ENCODE results near the gene LY6G6D.
"Not testable (repeated sequence)": the region's sequence is repeated elsewhere in the genome, so short reads cannot be mapped to it uniquely, and the experiment has no call there.

The LY6G6D gene

DNA sequence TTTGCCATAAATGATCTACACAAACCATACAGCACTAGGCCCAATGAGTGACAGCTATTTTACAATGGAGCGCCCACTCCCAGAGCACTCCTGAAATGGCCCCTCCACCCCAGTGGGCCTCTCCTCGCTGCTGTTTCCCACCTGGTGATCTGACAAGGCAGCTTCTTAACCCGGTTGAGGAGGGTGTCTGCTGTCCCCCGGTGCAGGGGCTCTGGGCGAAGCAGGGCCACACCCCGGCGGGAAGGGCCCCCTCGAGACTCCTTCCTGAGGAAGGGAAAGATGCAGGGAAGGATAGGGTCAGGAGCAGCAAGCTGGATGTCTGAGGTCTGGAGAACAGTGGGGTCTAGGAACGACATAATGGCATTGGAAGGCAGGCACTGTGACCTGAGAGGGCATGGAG is 22.3 kb upstream of the LY6G6D start:
- no peak for DNase-seq

DNA sequence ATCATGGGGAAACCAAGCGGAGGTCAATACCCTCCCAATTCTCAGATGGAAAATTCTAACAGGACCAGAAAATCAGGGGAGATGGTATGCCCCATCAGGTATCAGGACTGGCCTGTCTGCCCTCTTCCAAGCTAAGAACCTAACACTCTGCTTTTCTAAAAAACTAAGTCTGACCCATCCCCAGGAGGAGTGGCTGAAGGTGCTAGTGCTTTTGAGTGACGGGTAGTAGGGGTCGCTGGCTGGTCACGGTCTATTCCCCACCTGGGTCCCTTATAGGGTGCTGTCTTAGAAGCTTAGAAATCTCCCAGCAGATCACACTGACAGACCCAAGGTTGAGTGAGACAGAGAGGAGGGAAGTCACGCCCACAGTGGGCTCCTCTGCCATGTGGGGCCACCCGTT is 21.6 kb upstream of the LY6G6D start:
- DNase-seq, result no peak

DNA sequence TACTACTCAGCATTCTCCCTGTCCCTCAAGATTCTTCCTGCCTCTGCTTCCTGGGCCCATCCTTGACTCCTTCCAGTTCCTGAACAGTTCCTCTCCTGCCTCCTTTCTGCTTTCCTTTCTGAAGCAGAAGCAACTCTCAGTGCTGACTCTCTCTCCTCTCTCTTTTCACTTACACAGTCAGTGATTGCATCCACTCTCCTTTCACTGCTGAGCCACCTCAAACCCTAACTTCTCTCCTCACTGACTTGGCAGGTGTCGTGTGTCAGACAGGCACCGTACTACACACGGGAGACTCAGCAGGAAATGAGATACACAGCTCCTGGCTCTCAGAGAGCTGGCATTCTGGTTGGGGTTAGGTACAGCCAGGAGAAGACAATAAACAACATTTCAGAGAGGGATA is 17.6 kb upstream of the LY6G6D start:
- DNase-seq, result peak; percentile 36

DNA sequence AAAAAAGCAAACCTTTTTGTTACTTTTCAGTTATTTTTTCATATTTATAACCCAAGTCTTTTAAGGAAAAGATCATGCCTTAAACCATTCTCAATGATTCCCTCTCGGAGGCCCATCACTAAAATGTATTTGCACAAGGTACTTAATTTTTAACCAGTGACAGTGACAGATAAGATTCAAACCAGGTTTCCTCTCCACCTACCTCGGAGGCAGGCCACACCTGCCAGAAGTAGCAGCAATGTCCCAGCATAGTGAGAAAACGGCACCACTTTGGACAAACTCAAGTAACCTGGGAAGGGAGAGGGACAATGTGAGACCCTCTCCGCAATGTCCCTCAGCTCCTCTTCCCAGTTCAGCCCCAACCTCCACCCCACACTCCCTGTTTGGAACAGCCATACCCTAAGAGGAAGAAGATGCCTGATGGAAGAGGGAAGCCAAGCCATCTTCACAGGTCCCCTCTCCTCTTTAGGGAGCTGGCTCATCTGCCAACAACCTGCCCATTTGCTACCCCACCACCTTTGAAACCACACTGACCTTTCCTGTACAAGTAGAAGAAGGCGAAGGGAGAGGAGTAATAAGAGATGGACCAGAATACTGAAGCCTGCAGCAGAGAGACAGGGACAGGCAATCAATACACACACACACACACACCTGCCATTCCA is 14.3 kb upstream of the LY6G6D start:
- no peak for DNase-seq

DNA sequence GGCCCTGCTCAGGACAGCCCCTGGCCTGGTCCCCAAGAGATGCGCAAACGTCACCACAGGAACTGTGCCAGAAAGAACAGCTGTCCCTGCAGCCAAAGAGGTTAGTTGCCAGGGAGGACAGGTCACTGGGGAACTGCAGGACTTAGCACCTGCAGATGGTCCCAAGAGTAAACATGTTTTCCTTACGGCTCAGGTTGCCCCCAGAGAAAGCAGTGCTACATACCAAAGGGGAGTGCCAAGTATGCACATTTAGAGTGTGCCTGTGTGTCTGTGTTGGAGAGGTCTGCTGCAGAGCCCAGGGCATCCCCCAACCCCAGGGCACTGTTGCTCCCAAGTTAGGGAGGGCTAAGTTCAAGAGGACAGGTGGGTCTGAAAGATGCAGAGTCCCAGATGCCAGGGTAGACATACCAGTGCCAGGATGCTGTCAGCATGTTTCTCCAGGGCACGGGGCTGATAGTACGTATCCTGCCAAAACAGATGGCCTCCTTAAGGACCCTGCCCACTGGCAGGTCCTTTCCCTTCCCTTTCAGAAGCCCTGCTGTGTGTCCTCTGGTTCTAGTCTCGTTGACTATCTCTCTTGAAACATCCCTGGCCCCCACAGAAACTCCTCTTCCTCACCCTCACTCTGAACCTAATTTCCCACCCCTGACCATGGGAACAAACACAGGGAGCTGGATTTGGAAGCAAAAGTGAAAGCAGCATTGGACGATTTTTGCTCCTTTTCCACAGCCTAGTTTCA is 13.3 kb upstream of the LY6G6D start:
- no peak for DNase-seq

DNA sequence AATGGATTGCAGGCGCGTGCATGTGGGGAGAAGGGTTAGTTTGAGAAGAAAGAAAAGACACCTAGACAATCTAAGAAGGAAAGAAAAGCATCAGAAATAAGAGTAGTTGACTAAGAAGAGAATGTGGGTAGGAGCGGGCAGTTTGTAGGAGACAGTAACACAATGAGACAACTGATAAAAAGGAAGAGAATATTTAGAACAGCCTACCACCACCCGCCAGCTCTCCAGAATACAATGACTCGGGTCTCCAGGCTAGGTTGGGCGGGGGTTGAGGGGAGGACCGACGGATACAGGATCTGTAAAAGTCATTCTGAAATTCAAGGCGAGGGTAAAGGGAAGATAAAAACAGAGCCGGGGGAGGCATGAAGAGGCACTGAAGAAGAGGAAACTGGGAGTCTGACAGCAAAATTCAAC is 12.7 kb upstream of the LY6G6D start:
- DNase-seq, result peak; percentile 41

DNA sequence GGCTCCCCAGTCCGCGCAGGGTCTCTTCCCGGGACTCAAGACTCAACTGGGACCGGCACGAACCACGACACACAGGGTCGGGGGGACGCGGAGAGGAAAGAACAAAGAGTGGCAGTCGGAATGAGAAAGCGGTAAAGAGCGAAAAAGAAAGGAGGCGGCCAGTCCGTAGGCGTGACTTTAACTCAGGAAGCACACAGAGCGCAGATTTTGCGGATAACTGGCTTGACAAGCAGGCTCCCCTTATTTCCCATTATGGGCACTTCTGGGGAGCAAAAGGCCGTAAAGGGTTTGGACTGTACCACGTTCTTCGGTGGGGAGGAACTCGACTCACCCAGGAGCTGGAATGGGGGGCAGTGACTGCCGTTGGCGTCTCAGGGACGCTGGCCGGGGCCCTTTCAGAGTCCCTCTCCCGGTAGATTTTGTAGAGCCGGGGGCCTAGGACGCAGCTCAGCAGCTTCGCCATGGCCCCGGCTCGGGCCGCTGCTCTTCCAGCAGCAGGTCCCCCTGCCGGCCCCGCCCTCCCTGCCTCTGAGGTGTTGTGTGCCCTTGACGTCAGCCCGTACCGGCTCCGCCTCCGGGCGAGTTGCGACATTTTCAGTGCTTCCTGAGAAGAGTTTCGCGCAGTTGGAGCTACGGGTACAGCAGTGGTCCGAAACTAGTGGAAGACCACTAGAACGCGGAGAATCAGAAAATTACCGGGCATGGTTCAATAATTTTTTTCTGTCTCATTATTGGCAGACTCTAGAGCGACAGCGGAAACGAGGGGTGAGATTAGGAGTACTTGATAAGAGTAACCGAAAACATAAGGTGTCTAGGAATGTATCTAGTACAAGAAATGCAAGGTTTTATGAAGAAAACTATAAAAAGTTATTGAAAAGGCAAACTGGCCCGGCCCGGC is 12.1 kb upstream of the LY6G6D start, which contains the start of gene ABHD16A:
Gene ABHD16A, minus strand, starts transcription at position 506 of the 898 bp plus-strand sequence. Its CDS starts 43 bp downstream, at position 463.
- DNase-seq, result peak; percentile 98

DNA sequence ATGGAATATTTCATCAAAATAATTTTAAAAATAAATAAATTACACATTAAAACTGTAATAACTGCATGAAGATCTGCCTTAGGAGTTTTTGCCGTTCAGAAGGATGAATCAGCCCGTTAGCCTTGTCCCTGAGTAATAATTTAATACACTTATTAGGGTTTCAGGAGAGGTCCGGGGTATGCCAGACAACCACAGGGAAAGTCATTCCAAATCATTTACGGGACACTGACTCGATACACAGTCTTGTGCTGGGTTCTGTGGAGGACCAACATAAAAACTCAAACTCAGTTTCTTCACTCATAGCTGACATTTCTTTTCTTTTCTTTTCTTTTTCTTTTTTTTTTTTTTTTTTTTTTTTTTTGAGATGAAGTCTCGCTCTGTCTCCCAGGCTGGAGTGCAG is 9.2 kb upstream of the LY6G6D start:
- DNase-seq, result no peak

DNA sequence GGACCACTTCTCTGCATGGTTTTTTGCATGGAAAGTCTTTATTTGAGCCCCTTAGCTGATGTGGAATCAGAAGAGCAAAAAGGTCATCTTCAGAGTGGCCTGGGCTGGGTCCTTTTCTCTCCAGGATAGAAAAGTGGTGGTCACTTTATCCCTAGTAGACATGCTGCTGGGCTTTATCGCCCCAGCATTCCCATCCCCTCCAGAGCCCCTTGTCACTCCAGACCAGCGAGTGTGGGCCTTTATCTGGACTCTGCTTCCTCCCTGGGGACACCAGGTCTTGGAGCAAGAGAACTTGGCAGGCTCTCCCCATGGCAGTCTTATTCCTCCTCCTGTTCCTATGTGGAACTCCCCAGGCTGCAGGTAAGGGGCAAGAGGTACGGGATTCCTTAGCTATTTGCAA is 8.5 kb upstream of the LY6G6D start, which contains the start of gene LY6G6F:
Gene LY6G6F, plus strand, starts transcription at position 268 of the 400 bp plus-strand sequence. Its CDS starts 41 bp downstream, at position 309.
- no peak for DNase-seq

DNA sequence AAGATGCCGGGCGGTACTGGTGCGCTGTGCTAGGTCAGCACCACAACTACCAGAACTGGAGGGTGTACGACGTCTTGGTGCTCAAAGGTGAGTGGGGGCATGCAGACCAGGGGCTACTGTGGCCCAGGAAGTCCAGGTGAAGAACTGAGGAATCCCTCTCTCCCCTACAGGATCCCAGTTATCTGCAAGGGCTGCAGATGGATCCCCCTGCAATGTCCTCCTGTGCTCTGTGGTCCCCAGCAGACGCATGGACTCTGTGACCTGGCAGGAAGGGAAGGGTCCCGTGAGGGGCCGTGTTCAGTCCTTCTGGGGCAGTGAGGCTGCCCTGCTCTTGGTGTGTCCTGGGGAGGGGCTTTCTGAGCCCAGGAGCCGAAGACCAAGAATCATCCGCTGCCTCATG is 7.4 kb upstream of the LY6G6D start:
- no peak for DNase-seq

DNA sequence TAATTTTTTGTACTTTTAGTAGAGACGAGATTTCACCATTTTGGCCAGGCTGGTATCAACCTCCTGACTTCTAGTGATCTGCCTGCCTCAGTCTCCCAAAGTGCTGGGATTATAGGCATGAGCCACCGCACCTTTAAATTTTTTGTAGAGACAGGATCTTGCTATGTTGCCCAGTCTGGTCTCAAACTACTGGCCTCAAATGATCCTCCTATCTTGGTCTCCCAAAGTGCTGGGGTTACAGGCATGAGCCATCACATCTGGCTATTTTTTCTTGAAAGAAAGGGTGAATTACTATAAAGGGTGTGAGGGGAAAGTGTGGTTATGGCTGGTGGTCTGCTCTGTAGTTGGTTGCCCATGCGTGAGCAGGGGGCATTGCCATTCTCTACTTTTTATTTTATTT is 6.9 kb upstream of the LY6G6D start:
- DNase-seq, result no peak

DNA sequence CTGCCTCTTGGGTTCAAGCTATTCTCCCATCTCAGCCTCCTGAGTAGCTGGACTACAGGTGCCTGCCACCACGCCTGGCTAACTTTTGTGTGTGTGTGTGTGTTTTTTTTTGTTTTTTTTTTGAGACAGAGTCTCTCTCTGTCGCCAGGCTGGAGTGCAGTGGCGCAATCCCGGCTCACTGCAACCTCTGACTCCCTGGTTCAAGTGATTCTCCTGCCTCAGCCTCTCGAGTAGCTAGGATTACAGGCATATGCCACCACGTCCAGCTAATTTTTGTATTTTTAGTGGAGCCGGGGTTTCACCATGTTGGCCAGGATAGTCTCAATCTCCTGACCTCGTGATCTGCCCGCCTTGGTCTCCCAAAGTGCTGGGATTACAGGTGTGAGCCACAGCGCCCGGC is 6.0 kb upstream of the LY6G6D start:
- DNase-seq, result not testable (repeated sequence)

DNA sequence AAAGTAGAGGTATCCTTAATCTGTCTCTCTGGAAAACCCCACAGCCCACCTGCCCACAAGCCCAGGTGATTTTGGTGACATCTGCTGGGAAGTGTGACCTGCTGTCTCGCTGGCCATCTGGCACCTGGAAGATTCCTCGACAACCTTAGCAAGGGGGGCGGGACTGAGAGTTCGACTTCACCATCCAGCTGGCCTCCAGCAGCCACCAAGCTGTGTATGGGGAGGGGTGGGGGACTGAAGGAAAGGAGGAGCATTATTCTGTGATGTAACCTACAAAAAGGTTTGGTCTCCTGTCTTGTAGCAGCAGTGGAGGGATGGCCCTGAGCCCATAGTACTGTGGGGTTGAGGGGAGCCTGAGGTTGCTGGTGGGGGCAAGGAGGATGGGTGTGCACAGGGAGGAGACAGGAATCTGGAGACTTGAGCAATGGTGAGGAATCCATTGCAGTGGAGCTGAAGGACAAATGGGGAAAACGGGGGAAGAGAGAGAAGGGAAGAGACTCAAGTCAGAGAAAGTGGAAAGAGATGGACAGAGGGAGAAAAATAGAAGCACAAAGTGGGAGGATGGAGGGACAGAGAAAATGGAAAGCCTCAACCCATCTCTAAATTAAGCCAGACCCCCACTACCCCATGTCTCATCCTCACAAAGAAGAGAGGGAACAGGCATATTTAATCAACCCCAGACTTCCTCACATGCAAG is 4.5 kb upstream of the LY6G6D start:
- no peak for DNase-seq

DNA sequence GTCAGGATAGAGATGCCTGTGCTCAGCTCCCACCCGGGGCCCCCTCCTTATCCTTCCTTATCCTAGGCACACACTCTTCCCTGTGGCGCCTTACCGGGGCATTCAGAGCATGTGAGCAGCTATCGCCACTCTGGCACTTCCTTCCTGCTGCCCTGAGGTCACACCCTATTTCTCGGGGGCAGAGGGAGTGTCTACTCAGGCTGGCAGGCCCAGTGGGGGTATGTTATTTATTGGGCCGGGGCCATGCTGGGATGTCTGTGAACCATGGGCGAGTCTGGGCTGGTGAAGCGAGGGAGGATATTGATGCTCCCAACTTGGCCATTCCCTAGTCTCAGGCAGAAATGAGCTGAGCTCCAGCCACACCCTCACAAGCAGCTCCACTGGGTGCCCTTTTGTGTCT is 3.9 kb upstream of the LY6G6D start:
- no peak for DNase-seq

DNA sequence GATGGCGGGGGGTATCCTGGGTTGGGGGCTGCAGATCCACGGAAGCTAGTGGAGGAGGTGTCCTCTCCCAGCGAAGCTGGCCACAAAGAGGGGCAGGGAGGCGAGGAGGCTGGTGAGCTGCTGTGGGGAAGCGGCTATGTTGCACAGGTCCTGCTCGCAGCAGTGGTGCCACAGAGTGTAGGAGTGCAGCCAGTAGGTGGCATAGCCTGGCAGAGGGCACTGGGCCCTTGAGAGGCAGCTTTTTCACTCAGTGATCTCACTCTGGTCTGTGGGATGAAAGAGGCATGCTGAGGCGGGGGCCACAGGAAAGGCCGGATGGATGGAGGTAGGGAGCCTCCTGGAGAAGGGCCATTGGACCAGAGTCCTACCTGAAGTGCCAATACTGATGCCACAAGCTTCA is 2.9 kb upstream of the LY6G6D start:
- DNase-seq, result no peak

DNA sequence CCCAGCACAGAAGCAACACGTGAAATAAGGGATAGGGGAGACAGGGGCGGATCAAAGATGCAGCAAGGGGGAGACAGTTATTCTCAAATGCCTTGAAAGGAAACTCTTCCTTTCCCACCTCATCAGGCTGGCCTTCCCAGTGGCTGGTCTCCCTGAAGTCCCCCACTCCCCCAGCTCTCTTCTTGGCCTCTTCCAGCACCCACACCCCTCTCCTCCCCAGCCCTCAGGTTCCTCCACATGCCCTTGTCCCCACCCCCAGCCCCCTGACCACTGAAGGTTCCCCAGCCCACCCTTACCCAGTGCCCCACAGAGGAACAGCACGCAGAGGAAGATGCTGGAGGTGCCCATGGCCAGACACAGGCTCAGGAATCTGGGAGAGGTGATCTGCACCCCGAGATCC is 1.7 kb upstream of the LY6G6D start:
- no peak for DNase-seq

DNA sequence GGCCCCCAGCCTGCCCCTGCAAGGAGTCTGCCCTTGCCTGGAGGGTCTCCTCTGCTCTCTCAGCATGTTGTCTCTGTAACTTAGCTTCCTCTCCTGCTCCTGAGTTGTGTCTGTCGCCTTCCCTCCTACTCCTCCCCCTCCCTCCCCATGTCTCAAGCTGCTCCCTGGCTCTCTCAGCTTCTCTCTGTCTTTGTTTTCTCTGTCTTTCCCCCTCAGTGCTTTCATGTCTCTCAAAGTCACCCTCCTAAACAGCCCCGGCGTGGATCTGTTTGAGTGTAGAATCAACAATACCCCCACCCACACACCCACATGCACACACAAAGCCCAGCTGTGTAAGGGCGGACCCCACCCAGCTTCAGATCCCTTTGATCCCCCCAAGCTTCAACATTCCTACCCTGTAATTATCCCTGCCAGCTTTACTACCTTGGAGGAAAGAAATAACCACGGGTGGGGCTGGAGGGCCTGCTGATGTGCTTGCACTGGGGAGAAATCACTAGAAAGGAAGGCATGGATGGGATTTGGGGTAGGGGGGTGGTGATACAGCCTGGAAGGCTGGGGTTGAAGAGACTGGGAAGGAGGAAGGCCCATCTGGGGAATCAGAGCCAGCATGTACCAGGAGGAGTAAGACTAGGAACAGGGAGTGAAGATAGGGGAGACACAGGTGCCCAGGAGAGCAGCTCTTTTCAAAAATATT is 1.0 kb upstream of the LY6G6D start:
- no peak for DNase-seq

DNA sequence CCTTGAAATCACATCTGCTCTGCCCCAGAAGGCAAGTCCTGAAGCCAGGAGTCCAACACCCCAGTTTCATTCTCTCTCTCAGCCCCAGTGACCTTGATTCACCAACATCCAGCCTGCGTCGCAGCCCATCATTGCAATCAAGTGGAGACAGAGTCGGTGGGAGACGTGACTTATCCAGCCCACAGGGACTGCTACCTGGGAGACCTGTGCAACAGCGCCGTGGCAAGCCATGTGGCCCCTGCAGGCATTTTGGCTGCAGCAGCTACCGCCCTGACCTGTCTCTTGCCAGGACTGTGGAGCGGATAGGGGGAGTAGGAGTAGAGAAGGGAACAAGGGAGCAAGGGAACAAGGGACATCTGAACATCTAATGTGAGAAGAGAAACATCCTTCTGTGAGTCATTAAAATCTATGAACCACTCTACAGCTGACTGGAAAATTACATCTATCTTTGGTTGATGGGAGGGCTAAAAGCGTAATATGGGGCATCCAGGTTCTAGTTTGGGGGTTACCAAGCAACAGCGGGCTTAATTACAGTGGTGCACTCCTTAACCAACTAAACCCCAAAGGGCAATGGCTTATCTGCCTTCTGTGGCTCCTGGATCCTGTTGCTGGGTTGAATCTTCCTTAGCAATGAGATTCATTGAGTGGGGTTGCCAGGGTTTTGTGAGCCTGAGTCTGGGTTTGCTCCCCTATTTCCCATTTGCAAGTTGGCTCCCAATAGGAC is 2.5 kb downstream of the LY6G6D start:
- DNase-seq, result no peak

DNA sequence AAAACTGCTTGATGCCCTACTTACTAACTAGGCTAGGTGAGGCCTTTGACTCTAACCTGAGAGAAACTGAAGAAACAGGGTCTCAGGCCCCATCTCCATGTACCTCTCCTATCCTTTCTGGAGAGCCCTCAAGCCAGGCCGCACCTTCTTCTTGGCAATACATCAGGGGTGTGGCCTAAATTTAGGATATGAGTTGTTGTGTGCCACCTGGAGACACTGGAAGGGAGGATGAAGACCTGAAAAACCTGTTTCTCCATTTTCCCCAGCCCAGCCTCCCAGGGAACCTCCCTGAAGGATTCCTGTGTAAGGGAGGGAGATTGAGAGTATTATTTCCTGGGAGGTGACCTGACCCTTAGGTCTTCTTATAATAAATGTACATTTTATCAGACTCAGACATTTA is 3.1 kb downstream of the LY6G6D start:
- no peak for DNase-seq

DNA sequence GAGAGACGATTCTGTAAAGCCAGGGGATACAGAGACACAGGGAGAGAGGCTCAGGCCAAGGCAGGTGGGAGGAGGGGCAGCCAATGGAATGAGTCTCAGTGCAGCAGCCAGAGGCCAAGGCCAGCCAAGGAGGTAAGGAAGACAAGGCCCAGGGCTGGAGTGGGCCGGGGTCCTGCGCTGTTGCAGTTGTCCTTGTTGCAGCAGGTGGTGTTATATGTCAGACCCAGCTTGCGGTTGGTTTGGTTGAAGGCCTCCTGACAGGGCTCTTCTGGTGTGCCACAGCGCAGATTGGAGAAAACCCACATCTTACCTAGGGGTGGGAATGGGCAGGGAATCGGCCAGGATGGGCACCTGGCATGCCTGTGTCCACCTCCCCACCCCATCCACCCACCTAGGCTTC is 3.9 kb downstream of the LY6G6D start:
- no peak for DNase-seq

DNA sequence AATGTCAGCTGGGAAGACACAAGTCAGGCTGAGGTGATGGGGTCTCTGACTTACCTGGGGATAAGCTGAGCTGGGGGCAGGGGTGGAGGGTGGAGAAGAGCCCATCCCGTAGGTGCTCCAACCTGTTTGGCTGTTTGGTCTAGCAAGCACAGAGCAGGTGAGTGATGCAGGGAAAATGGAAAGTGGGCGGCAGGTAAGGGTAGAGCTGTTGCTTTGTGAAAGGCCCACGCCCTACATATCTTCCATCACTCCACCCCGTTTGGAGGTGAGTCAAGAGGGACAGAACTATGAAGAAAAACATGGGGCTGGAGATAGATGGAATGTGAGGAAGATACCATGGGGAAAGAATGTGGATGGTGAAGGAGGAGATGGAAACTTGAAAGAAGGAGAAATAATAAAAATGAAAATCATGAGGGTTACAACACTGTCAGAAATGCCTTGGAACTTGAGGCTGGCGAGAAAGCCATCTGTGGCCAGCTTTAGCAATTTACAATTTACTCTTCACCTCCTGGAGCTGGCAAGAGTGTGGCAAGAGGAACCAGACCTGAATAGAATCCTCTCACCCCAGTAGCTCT is 5.1 kb downstream of the LY6G6D start:
- no peak for DNase-seq

Measured in activated CD4-positive, alpha-beta T cell treated with anti-CD3 and anti-CD28 coated beads, Interleukin-2, amount 50 U/mL, for 16 hours (primary cell).